Left cardiac atrium (tissue), 2 donors: ENCODE data around the gene C1orf198. TPM values are rescaled to one million over a fixed set of nuclear protein-coding genes. Genes with fewer than 3 reads are reported as not detected.

ENCODE experiments used
- total RNA-seq, 2 donors: library from RNA; stranded (reverse); fragmentation: NEBNext Ultra II Directional; extraction: Animal tissue kit (Norgen Biotek cat#: 25700); gene quantifications; one replicate each; pipeline ENCODE4 v1.2.1, GENCODE V29; 2021
- donor health status: DM: no; HTN: yes; CAD: no; lungs with severe emphysema.
- donor health status: DM: yes; HTN: yes; CAD: no.

The C1orf198 gene
- total RNA-seq, 2 donors from 2014 or later: 51.8 to 54.8 TPM

Other genes starting within 250 kb of the C1orf198 start
- gene COG2, start 226.0 kb downstream of the C1orf198 start, total RNA-seq: 10 to 100 TPM; 30.5 to 31.2 TPM
- 100 to 1,000 TPM; 102 to 130 TPM for gene AGT, start 154.4 kb downstream of the C1orf198 start, total RNA-seq
- under 1 TPM; 0.18 to 0.24 TPM for gene CAPN9, start 121.1 kb downstream of the C1orf198 start, total RNA-seq
- 1 to 10 TPM; 9.5 to 9.6 TPM for gene TTC13, start 110.3 kb upstream of the C1orf198 start, total RNA-seq
- 10 to 100 TPM; 19.9 to 30.4 TPM for gene ARV1, start 110.6 kb upstream of the C1orf198 start, total RNA-seq
- 10 to 100 TPM; 19.8 to 20.8 TPM for gene FAM89A, start 171.7 kb upstream of the C1orf198 start, total RNA-seq